K562 (cell line): ENCODE results near the gene UTRN. TPM values are rescaled to one million over a fixed set of nuclear protein-coding genes. Genes with fewer than 3 reads are reported as not detected.

Experiments used
- ATAC-seq: fragments of 200-7000 bp; cut with Tn5 transposase; 3 replicates; pipeline ENCODE4 v1.9.1; 2020; ENCODE audit warnings: moderate library complexity
- BruUV-seq: library from RNA; stranded (reverse); fragments of 400-500 nt; replicated peaks from 2 replicates; lab custom pipeline; 2021; lab: Mats Ljungman, UMichigan
- CTCF ChIA-PET: fragments of 300-600 bp; formaldehyde crosslinking; extraction: SDS; loops from one replicate; lab custom pipeline; 2021; ENCODE audit warnings: low intra/inter-chr PET ratio; lab: Yijun Ruan, JAX
- POLR2A ChIA-PET: fragments of 300-600, 350-650 bp; sonication (Branson Sonifier 250); formaldehyde crosslinking; extraction: SDS; loops from one replicate; lab custom pipeline; 2021; ENCODE audit warnings: antibody characterized with exemption, inconsistent platforms; lab: Yijun Ruan, JAX
- DNase-seq, 4 experiments: peaks; one replicate each; pipeline versions ENCODE4 v3.0.0 to v3.0.0-alpha.2; 2011 to 2018; ENCODE audit warnings: low spot score in 3 of 4, mixed read lengths in 3 of 4; ENCODE audit errors: extremely low read depth in 1 of 4
- FAIRE-seq: peaks from 2 replicates; lab custom pipeline; 2011; peaks lifted over from hg19 to GRCh38; lab: Jason Lieb, UNC
- H2AFZ ChIP-seq: 2 replicates; pipeline ENCODE4 v1.6.0; 2011; ENCODE audit warnings: low read depth, low read length, control low read depth, inconsistent platforms
- H3K27ac ChIP-seq: fragments of 200-600 bp; 3 replicates; pipeline ENCODE4 v1.8.0; 2011; ENCODE audit warnings: low read depth, mild to moderate bottlenecking, control low read depth, inconsistent platforms, low read length, moderate library complexity, mixed read lengths; ENCODE audit errors: extremely low read depth
- H3K27me3 ChIP-seq, 2 experiments: fragments of 300-600 bp in 1 of 2; 2 replicates in 1 of 2; 3 replicates in 1 of 2; pipeline versions ENCODE4 v1.6.0 to v1.8.0; 2011; ENCODE audit warnings: inconsistent platforms in 2 of 2, low read length in 2 of 2, mild to moderate bottlenecking in 1 of 2, mixed read lengths in 1 of 2, moderate library complexity in 1 of 2; ENCODE audit not compliant: control insufficient read depth in 2 of 2, insufficient read depth in 2 of 2
- H3K36me3 ChIP-seq: fragments of 300-600 bp; 3 replicates; pipeline ENCODE4 v1.8.0; 2011; ENCODE audit warnings: mild to moderate bottlenecking, low read length, inconsistent platforms; ENCODE audit not compliant: control insufficient read depth, insufficient read depth
- H3K4me1 ChIP-seq, 2 experiments: fragments of 200-600 bp in 1 of 2; replicated peaks in 1 of 2; 2 replicates in 1 of 2; 3 replicates in 1 of 2; pipeline versions ENCODE4 v1.5.1 to v1.8.0; 2011; ENCODE audit warnings: inconsistent platforms in 2 of 2, low read length in 2 of 2, mild to moderate bottlenecking in 1 of 2, mixed read lengths in 1 of 2, moderate library complexity in 1 of 2; ENCODE audit not compliant: control insufficient read depth in 2 of 2, insufficient read depth in 2 of 2
- H3K4me2 ChIP-seq: 2 replicates; pipeline ENCODE4 v1.6.1; 2011; ENCODE audit warnings: low read length, control low read depth, inconsistent platforms, mixed read lengths; ENCODE audit not compliant: insufficient read depth
- H3K4me3 ChIP-seq: fragments of 200-600 bp; sonication (generic), shearing (Covaris generic); 2 replicates; pipeline ENCODE4 v1.5.1; 2016; ENCODE audit warnings: control low read depth, inconsistent platforms
- H3K79me2 ChIP-seq: fragments of 200-600 bp; 3 replicates; pipeline ENCODE4 v1.8.0; 2011; ENCODE audit warnings: low read length, inconsistent platforms; ENCODE audit not compliant: control insufficient read depth, insufficient read depth
- H3K9ac ChIP-seq, 2 experiments: 2 replicates each; pipeline versions ENCODE4 v1.6.0 to v1.6.1; 2011; ENCODE audit warnings: low read depth in 2 of 2, low read length in 2 of 2, control low read depth in 1 of 2, inconsistent platforms in 1 of 2, mild to moderate bottlenecking in 1 of 2, mixed read lengths in 1 of 2; ENCODE audit not compliant: insufficient read depth in 1 of 2
- H3K9me1 ChIP-seq: one replicate; pipeline ENCODE4 v1.6.0; 2011; ENCODE audit warnings: inconsistent platforms, mild to moderate bottlenecking, low read length, moderate library complexity; ENCODE audit not compliant: control insufficient read depth, insufficient read depth
- H3K9me3 ChIP-seq: replicated peaks from 2 replicates; pipeline ENCODE4 v1.5.1; 2011; ENCODE audit warnings: low read depth, low read length, inconsistent platforms; ENCODE audit not compliant: control insufficient read depth, insufficient read depth
- H4K20me1 ChIP-seq: replicated peaks from 2 replicates; pipeline ENCODE4 v1.6.1; 2011; ENCODE audit warnings: low read length, inconsistent platforms, mixed read lengths; ENCODE audit not compliant: control insufficient read depth, insufficient read depth
- DIDO1 ChIP-seq: fragments of 450-650 bp; IDR thresholded peaks from 2 replicates; pipeline ENCODE4 v1.6.1; 2016; ENCODE audit warnings: low read depth, missing biosample characterization, missing genetic modification characterization
- FOXJ2 ChIP-seq: fragments of 200-800 bp; sonication (Bioruptor generic); IDR thresholded peaks from 2 replicates; pipeline ENCODE4 v1.6.1; 2016; ENCODE audit warnings: missing genetic modification characterization, missing compliant biosample characterization
- SRSF1 ChIP-seq: fragments of 200-400 bp; formaldehyde crosslinking; IDR thresholded peaks from 2 replicates; pipeline ENCODE4 v1.6.1; 2017; ENCODE audit warnings: mild to moderate bottlenecking, low read depth, low read length, moderate library complexity
- TCFL5 ChIP-seq: fragments of 250-450 bp; sonication (Bioruptor Pico); conservative IDR thresholded peaks from 2 replicates; pipeline ENCODE4 v1.6.1; 2021; ENCODE audit warnings: mild to moderate bottlenecking, moderate library complexity, matching md5 sums
- ZNF274 ChIP-seq: IDR thresholded peaks from 2 replicates; pipeline ENCODE4 v1.6.1; 2011; ENCODE audit warnings: low read depth, mild to moderate bottlenecking, low read length, moderate library complexity, borderline replicate concordance
- ZNF830 ChIP-seq: fragments of 250-450 bp; sonication (Bioruptor Pico); IDR thresholded peaks from 2 replicates; pipeline ENCODE4 v1.5.0; 2021; ENCODE audit warnings: mild to moderate bottlenecking
- WGBS: fragments of 100-300 bp; shearing (Covaris generic); methylation state at CpG from one replicate; pipeline ENCODE4 v1.1.6; 2016; ENCODE audit warnings: low coverage, mixed read lengths; ENCODE audit not compliant: insufficient coverage; ENCODE audit errors: missing lambda C conversion rate; 5-methylcytosine and 5-hydroxymethylcytosine counted together
- in situ Hi-C: fragments of 300-500 bp; cut with MboI; formaldehyde crosslinking; loops from 4 replicates; pipeline ENCODE4 v1.15.0; 2018; ENCODE audit warnings: inconsistent platforms, mixed read lengths
- intact Hi-C: fragments of 100-400 bp; cut with micrococcal nuclease; formaldehyde crosslinking; loops from 2 replicates; pipeline ENCODE4 v1.14.2; 2022
- polyA plus RNA-seq, 8 experiments: library from polyadenylated mRNA; depleted of rRNA in 4 of 8; stranded (reverse) in 5 of 8; unstranded in 3 of 8; fragments of >200 nt; fragmentation: Nextera tagmentation in 2 of 8; fragmentation: Illumina TruSeq in 1 of 8; extraction: Ambion mirVana in 2 of 8; extraction: Trizol in 1 of 8; gene quantifications; 2 replicates each; pipeline versions ENCODE4 v1.2.1 to v1.2.3, GENCODE V29; 2011 to 2014; ENCODE audit warnings: inconsistent platforms in 1 of 8, missing spikeins in 1 of 8
- total RNA-seq, 7 experiments: library from RNA; depleted of rRNA in 6 of 7; stranded (reverse); fragments of >200 nt in 6 of 7; fragmentation: Illumina TruSeq in 2 of 7; extraction: Trizol in 2 of 7; gene quantifications; 2 replicates each; pipeline versions ENCODE4 v1.2.1 to v1.2.3, GENCODE V29; 2011 to 2021; ENCODE audit warnings: low replicate concordance in 1 of 7
- TF ChIP-seq, protein P1 (sequence below): fragments of 450-650 bp; IDR thresholded peaks from 2 replicates; pipeline ENCODE4 v1.6.1; 2016; ENCODE audit warnings: missing biosample characterization, missing genetic modification characterization
- TF ChIP-seq, protein P2 (sequence below): fragments of 250-450 bp; sonication (Bioruptor Pico); IDR thresholded peaks from 2 replicates; pipeline ENCODE4 v1.4.0; 2020; ENCODE audit warnings: mild to moderate bottlenecking
- TF ChIP-seq, protein P3 (sequence below), 2 experiments: fragments of 450-650 bp in 1 of 2; IDR thresholded peaks; 2 replicates each; pipeline ENCODE4 v1.6.1; 2011 to 2017; ENCODE audit warnings: low read depth in 2 of 2, antibody characterized with exemption in 1 of 2, borderline replicate concordance in 1 of 2, low read length in 1 of 2, mild to moderate bottlenecking in 1 of 2, mixed read lengths in 1 of 2; ENCODE audit not compliant: control insufficient read depth in 1 of 2
- TF ChIP-seq, protein P4 (sequence below): fragments of 250-450 bp; sonication (Bioruptor Pico); IDR thresholded peaks from 2 replicates; pipeline ENCODE4 v1.8.0; 2022; ENCODE audit warnings: inconsistent platforms, mild to moderate bottlenecking, moderate library complexity, borderline replicate concordance

UTRN gene
- total and polyA plus RNA-seq, 9 of the 15 experiments (the other 6 are each of a cell fraction or from before 2014, with no cell fraction given): 0.94 to 22.4 (median 10.0) TPM

DNA sequence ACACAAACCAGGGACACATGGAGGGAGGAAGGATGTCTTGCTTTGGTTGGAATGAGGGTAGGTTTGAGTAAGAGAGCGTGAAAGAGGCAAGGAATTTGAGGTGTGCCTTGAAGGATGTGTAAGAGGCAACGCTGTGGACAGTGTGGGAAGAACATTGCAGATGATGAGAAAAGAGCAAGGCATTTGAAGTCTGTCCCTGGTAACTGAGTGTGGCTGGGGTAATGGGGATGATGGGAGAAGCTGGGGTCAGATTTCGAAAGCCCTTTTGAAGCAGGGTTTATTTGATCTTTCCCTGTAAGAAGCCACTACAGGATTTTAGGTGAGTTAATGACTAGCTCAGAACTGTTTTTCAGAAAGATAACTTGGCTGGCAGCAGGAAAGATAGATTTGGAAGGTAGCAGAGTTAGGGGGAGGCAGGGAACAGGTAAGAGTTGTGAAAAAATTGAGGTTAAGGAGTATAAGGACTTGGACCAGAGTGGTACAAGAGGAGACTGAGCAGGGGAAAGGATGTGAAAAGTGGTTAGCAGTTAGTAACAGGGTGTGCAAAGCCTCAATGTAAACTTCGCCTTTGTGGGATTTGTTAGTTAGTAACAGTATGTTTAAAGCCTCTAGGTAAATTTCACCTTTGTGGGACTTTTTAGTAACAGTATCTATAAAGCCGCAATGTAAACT, 17.7 kb downstream of the UTRN start:
- Histone ChIP-seq H3K4me3 (no peak overlapping the region), H2AFZ (no peak overlapping the region), H3K27ac (no peak overlapping the region), H3K36me3 (no peaks in the 10 kb centered on the region), H4K20me1 (no peaks in the 10 kb centered on the region), H3K9ac (no peak overlapping the region), H3K9me1 (no peaks in the 10 kb centered on the region), H3K4me2 (no peak overlapping the region), H3K27me3 (peaks cover 4 to 5% of the 10 kb centered on the region in 2 experiments; a peak in 1 of 5 replicates), H3K79me2 (no peaks in the 10 kb centered on the region), H3K9me3 (no peaks in the 10 kb centered on the region), H3K4me1 (no peaks in the 10 kb centered on the region)
- CTCF ChIA-PET: no interaction called here
- DNase-seq (no peak), ATAC-seq (no peak), FAIRE-seq (no peak)
- WGBS: 3% methylated on average over 5 of the region's 5 CpGs
- in situ Hi-C loops (no loop called here), intact Hi-C loops (no loop called here)
- POLR2A ChIA-PET: no interaction called here
- BruUV-seq: no TSS peak
- TF ChIP-seq TCFL5 (CRISPR knock-in tag) (no peak), ZNF830 (CRISPR knock-in tag) (no peak), ZNF274 (no peak), SRSF1 (no peak), FOXJ2 (tag) (no peak), DIDO1 (tag) (no peak)
- TF ChIP-seq, protein P1, sequence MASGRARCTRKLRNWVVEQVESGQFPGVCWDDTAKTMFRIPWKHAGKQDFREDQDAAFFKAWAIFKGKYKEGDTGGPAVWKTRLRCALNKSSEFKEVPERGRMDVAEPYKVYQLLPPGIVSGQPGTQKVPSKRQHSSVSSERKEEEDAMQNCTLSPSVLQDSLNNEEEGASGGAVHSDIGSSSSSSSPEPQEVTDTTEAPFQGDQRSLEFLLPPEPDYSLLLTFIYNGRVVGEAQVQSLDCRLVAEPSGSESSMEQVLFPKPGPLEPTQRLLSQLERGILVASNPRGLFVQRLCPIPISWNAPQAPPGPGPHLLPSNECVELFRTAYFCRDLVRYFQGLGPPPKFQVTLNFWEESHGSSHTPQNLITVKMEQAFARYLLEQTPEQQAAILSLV (tag): no peak
- TF ChIP-seq, protein P2, sequence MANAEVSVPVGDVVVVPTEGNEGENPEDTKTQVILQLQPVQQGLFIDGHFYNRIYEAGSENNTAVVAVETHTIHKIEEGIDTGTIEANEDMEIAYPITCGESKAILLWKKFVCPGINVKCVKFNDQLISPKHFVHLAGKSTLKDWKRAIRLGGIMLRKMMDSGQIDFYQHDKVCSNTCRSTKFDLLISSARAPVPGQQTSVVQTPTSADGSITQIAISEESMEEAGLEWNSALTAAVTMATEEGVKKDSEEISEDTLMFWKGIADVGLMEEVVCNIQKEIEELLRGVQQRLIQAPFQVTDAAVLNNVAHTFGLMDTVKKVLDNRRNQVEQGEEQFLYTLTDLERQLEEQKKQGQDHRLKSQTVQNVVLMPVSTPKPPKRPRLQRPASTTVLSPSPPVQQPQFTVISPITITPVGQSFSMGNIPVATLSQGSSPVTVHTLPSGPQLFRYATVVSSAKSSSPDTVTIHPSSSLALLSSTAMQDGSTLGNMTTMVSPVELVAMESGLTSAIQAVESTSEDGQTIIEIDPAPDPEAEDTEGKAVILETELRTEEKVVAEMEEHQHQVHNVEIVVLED: no peak
- TF ChIP-seq, protein P3, sequence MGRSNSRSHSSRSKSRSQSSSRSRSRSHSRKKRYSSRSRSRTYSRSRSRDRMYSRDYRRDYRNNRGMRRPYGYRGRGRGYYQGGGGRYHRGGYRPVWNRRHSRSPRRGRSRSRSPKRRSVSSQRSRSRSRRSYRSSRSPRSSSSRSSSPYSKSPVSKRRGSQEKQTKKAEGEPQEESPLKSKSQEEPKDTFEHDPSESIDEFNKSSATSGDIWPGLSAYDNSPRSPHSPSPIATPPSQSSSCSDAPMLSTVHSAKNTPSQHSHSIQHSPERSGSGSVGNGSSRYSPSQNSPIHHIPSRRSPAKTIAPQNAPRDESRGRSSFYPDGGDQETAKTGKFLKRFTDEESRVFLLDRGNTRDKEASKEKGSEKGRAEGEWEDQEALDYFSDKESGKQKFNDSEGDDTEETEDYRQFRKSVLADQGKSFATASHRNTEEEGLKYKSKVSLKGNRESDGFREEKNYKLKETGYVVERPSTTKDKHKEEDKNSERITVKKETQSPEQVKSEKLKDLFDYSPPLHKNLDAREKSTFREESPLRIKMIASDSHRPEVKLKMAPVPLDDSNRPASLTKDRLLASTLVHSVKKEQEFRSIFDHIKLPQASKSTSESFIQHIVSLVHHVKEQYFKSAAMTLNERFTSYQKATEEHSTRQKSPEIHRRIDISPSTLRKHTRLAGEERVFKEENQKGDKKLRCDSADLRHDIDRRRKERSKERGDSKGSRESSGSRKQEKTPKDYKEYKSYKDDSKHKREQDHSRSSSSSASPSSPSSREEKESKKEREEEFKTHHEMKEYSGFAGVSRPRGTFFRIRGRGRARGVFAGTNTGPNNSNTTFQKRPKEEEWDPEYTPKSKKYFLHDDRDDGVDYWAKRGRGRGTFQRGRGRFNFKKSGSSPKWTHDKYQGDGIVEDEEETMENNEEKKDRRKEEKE (IDR thresholded peaks at IDR 0.05; ENCODE audit: borderline replicate concordance in 1 of 2, control insufficient read depth in 1 of 2, low read depth in 2 of 2, low read length in 1 of 2): no peak
- TF ChIP-seq, protein P4, sequence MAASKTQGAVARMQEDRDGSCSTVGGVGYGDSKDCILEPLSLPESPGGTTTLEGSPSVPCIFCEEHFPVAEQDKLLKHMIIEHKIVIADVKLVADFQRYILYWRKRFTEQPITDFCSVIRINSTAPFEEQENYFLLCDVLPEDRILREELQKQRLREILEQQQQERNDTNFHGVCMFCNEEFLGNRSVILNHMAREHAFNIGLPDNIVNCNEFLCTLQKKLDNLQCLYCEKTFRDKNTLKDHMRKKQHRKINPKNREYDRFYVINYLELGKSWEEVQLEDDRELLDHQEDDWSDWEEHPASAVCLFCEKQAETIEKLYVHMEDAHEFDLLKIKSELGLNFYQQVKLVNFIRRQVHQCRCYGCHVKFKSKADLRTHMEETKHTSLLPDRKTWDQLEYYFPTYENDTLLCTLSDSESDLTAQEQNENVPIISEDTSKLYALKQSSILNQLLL: no peak
